NCI-H2107 treated with DMSO at 0.1 percent for 48 hours (cell line): ENCODE measurements around the gene COMMD2.

Experiments
- DNase-seq: peaks from one replicate; lab custom pipeline; 2025; ENCODE audit not compliant: unreplicated experiment; lab: John Stamatoyannopoulos, UW

Gene COMMD2

DNA sequence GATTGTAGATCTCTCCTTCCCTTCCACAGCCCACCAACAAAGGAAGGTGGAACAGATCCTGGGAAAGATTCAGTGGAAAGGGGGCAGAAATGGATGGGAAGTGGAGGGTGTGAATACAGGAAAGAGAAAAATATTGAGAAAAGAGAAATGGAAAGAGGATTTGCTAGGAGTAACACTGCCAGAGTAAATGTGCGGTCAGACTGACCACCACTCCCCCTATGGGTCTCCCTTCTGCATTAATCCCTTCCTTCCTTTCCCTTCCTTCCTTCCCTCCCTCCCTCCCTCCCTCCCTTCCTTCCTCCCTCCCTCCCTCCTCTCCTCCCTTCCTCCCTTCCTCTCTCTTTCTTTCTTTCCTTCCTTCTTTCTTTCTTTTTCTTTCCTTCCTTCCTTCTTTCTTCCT is 12.0 kb upstream of the COMMD2 start:
- DNase-seq = no peak

DNA sequence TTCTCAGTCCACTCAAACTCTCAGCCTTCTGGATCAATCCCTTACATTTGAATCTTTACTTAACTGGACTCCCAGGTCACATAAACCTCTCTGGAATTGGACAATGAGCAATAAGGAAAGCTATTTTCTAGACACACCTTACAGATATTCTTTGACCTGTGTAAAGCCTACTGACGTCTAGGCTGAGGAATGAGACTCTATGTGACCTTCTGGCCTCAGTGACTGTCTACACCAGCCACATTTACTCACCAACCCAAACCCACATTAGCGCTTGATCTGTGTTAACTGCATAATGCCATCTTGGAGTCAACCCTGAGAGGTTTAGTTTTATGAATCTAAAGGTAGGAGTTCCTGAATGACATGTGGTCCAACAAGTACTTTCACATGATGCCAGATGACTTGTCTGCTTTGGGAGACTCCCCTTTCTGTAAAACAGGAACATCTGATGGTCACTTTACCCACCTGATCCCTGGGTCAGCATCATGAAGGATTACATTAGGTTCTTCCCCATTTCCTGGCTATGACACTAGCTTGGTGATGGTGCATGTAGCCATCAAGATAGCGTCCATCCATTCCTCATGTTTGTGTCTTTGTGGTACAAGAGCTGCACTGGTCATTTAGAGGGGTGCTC is 11.4 kb upstream of the COMMD2 start:
- no peak for DNase-seq

DNA sequence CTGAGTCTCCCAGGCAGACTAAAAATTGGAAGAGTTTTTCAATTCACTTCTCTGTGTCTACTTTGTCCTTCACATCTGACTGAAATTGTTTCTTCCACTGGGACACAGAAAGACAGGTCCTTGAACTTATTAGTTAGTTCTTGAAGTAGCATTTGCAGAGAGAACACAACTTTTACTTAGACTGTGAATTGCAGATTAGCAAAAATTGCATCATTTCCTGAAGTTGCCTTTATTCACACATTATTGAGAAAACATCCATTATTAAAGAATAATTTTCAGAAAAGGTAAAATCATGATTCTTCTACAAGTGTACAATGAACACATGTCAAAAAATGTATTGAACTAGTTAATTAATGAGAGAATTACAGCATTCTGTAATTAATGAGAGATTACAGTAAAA is 1.4 kb upstream of the COMMD2 start:
- DNase-seq = no peak

DNA sequence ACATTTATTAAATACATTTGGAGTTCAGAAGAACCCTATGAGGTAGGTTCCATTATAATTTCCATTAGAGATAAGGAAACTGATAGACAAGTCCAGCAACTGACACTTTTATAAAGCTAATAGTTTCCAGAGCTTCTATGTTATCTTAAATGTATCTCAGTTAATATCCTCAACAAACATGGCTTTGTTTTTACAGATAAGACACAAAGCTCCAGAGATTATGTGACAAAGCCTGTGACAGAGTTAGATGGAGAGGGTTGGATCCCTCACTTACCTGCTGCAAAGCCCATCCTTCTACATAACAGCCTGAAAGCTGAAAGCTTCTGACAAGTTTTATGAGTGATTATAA is 473 bp upstream of the COMMD2 start:
- no peak for DNase-seq

DNA sequence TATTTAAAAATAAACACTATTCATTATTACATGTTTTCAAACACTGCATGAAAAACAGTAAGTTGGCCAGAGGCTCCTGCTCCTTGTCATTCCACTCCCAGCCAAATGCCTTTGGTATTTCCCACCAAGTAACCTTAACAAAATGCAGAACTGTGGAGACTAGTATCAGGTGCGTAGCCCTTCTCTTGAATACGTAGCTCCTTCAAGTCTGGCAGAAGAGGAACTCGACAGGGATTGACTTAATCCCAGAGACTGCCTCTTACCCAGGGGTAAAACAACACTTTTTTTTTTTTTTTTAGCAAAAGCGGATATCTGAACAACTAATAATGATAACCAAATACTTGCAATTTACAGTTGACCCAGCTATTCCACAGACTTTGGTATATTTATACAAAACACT is 738 bp downstream of the COMMD2 start:
- DNase-seq = no peak

DNA sequence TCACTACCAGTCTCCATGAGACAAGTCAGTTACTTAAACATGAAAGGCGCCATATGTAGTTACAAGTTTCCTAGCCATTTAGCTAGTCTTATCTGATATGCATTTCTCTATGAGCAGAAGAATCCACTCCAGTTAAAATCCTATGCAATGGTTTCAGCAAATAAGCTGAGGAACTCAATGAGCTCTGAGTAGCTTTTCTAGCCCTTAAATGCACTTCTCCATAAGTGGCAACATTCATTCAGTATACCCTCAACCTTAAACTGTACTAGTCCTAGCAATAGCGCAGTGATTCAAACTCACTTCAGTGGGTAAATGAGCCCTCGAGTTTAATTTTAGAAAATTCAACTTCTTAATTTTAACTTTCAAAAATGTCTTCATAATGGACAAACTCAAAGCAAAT is 7.7 kb downstream of the COMMD2 start:
- DNase-seq = no peak

DNA sequence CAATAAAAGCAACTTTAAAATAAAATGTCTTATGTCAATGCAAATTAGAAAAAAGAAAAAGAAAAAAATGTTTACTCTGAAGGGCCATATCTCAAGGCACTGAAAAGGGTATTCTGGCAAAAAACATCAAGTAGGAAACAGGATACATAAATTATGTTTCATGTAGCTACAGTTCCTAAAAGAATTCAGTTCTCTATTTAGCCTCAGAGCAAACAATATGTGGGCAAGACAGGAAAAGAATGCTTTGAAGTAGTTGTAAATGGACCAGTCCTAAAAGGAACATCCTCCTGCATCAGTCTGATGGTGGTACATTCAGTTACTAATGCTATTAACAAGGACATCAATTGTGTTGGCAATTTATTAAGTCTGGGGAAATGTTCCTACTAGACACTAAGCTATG is 8.1 kb downstream of the COMMD2 start:
- no peak for DNase-seq

DNA sequence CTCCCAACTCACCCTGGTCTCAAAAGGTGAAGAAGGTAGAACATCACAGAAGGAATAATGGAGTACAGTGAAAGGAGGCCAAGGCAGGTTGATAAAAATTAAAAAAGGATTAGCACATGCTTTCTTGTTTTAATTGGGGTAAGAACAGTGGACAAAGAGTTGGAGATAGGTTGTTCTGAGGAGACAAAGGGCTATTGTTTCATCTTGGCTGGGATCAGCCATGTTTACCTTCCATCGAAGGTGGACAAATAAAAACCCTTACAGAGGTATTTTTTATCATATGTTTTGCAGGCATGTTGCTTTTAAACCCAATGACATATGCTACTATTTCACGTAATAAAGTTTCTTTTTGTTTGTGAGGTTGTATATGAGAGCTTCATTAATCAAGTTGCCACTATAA is 12.9 kb downstream of the COMMD2 start:
- DNase-seq = no peak

DNA sequence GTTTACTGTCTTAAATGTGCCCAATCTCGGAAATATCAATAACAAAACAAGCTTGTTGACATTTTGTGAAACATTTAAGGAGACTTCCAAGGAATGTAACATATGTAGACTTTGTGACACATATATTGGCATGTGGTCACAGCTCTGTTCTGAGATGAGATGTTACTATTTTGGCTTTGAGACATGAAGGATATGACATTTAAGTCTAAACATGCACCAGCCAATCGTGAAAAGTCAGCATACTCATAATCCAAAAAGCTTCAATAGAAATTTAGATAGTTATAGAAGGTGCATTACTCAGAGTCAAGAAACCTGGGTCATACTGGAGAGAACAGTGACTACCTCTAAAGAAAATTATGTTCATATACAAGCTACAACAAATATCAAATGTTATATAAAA is 13.4 kb downstream of the COMMD2 start:
- no peak for DNase-seq

DNA sequence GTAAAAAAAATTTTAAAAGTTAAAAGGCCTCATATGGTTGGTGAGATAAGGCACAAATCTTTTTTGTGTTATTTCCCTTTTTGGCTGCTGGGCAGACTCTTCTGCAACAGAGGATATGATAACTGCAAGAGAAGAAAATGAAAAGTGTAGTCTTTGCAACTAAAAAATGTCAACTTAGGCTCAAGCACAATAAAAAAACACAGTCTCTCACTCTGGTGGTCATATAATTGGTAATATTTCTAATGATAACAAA is 15.4 kb downstream of the COMMD2 start:
- DNase-seq = no peak

DNA sequence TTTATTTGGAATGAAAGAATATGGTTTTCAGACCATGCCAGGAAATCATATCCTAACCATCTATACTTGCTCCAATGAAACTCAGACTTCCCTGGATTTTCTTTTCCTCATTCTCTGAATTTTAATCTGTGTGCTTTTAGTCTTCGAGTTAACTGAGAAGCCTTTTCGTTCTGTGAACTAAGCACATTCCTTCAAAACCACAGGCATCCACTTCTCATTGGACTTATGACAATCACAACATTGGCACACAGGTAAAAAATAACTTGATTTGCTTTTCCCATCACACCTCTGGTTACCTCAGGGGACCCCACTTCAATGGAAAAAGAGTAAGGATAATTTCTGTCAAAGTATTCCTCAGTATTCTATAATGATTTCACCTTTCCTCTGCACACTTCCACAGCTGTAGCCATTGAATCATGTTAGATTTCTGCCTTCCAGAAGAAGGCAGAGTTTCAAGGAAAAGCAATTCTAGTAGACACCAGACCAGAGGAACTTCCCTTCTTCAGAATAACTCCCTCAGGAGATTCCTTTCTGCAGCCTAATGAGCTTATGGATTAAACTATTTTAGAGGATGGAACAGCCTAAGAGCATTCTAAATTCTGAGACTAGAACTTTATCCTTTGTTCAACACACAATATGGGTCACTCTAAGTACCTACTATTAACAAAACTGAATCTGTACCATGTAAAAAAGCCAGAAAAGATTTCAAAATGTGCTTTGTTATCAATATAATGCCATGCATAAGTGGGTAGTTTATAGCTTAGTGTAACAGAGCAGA is 15.9 kb downstream of the COMMD2 start:
- no peak for DNase-seq

DNA sequence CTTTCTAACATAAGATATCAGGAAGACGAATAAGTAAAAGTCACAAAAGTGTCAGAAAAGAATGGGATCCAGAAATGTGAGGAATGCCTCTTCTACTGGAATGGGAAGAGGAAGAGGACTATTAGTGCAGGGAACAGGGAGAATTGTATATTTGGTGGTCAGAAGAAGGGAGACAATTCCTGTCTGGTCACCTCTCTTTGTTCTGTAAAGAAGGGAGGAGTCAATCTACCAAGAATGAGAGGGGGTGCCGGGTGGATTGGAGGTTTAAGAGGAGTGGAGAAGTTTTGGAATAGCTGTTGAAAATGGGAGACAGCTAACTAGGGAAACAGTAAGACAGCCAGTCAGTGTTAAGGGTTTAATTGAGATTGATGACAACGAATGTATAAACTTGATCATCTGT is 20.1 kb downstream of the COMMD2 start:
- DNase-seq = no peak

DNA sequence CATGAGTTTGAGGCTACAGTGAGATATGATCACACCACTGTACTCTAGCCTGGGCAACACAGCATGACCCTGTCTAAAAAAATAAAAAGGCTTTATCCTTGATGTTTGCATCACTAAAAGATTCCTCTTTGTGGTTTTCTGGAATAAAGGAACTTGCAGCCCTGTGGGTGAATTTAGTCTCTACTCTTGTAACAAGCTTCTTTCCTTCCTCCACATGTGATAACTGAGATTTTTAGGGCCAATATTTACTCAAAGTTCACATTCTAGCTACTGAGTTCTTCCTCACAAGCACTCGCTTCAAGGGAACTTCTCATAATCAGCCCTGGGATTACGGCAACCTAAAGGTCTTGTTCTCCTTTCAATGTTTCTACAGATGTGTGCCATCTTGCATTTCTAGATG is 24.6 kb downstream of the COMMD2 start:
- no peak for DNase-seq

DNA sequence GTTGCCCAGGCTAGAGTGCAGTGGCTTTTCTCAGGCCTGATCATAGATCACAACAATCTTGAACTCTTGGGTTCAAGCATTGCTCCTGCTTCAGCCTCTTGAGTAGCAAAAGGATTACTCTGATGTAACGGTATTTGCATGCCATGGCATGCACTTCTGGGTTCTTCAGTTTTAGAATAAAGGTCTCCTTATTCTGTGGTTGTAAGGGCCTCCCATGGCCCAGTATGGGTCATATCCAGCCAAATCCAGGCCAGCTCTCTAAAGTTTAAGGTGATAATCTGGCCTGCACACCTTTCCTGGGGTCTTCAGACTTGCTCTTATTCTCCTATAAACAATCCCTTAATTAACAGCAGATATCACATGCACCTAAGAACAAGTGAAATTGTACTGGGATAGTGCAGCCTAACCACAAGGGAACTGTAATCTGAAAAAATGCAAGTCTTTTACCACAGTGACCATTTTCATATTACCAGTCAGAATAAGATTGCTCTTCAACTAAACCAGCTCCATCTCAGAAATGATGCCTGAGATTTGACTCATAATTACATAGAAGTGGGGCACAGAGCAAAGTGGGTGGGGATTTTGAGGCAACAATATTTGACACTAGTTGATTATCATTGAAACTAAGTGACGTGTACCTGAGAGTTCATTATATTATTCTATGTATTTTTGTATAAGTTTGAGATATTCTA is 25.4 kb downstream of the COMMD2 start:
- no peak for DNase-seq

DNA sequence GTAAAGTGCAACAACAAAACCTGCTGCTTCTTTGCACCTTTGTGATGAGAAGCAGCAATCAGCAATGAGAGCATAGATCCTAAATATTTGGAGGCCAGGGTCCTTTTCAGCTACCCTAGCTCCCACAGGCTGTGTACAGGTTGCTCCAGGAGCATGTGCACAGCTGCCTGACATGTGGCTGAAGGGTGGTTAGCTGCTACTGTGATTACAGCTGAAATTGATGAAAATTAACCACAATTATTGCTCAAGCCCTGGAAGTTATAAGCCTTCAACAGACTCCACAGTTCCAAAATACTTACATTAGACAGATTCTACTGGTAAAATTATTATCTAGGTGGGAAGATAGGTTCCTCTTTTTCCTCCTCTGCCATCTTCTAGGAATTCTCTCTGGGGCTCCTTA is 28.5 kb downstream of the COMMD2 start:
- no peak for DNase-seq

DNA sequence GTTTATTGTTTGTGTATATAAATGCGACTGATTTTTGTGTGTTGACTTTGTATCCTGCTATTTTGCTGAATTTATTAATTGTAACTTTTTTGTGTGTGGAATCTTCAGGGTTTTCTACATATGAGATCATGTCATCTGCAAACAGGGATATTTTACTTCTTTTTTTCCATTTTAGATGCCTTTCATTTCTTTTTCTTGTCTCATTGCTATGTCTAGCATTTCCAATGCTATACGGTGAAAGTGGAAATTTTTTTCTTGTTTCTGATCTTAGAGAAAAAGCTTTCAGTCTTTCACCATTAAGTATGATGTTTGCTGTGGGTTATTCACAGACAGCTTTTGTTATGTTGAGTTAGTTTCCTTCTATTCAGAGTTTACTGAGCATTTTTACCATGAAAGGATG is 31.4 kb downstream of the COMMD2 start:
- no peak for DNase-seq

DNA sequence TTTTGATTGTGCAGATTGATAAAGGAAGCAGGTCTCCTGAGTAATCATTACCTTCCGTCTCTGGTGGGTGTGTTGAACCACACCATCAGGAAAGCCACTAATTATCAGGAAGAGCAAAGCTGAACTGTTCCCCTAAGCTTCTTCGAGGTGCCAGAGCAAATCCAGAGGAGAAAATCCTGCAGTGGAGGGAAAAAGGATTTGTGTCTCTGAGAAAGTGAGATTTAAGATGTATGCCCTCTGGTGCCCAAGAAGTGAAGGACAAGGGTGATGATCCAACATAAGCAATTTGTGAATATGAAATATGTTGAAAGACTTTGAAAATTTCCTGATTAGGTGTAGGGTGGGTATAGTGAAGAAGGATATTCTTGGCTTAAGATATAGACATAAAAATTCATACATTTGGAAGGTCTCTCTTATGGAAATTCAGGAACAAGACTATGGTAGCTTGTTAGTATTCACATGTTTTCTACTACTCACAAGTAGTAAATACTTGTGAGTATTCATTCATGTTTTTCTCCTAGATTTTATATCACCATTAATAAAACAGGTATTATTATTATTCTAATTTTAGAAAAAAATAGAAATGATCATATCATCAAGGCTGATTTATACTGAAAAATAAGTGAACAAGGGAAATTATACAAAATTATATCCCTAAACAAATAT is 34.8 kb downstream of the COMMD2 start:
- peak; percentile 62 for DNase-seq

DNA sequence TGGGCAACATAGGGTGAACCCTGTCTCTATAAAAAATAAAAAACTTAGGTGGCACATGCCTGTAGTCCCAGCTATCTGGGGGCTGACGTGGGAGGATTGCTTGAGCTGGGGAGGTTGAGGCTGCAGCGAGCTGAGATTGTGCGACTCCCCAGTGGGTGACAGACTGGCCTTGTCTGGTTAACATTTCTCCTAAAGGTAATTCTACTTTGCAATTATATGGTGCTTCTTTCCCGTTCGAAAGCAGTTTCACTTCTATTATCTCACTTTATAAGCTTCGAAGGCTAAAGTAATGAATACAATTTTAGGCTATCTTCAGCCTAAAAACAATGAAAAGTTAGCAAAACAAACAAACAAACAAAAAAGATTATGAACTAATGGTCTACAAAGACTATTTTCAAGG is 35.3 kb downstream of the COMMD2 start:
- no peak for DNase-seq

DNA sequence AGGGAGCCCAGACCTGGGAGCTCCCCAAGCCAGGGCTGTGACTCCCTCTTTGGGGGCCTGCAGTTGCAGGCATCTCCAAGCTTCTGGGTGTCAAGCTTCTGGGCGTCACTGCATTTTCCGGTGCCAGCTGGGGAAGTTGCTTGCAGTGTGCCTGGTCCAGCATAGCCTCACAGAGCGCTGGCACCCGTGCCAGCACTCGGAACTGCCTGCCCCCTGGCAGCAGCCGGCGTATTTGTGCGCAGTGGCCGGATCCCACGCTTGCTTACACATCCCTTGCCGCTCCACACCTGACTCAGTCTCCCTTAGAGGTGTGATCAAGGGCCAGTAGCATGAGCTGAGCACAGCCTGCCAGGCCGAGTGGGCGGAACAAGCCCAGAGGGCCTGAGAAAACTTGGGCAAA is 37.0 kb downstream of the COMMD2 start:
- no peak for DNase-seq

DNA sequence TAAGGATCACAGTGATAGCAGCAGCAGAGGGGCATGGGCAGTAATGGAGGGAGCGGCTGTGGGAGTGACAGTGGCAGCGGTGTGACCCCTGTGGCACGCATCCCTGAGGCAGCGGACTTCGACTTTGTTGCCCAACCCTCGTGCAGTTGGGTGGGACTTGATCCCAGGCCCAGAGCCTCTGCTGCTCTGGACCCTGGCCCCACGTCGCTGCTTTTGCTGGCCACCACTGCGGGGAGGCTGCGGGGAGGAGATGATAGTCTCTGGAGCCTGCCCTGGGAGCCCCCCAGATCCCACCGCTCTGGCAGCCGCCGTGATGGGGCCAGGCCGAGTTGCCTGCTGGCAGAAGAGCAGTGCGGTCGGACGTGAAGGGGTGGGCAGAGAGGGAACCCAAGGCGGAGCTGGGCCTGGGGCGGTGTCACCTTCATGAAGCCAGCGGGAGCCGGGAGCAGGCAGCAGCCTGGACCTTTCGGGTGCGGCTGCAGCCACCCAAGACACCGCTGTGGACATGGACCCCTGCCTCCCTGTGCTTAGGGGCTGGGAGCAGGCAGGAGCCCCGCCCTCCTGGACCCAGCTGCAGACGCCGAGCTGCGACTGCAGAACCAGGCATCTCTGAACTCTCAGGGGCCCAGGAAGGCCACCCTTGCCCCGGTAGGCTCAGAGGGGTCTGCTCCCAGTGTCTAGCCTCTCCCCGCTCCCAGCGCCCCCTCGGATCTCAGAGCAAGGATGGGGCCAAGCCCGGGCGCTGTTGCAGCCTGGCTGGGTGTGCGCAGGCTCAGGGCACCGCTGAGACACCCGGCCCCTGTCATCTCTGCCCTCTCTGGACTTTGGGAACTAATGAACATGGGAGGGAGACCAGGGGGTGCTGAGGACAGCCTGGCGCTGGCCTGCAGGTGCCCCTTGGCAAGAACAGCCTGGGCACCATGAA is 38.3 kb downstream of the COMMD2 start:
- no peak for DNase-seq

DNA sequence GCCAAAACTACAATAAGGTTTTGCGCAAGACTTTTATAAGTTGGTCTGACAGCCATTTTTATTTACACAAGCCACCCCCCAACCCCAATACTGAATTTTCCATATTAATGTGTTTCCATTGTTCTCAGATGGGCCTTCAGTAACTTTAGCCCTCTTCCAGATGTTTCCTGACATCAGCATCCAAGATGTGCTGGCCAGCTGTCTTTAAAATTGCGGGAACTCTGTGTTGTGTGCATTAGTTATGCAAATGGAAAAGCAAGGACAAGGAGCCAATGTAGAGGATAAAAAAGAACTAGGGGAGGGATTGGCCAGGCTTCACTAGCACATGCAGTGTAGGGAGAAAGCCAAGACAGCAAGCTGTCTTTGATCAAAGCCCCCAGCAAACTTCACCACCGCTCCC is 45.4 kb downstream of the COMMD2 start:
- DNase-seq = no peak
